ENCODE data around the gene WFS1. TPM values are rescaled to one million over a fixed set of nuclear protein-coding genes. Genes with fewer than 3 reads are reported as not detected.

Gene WFS1
- polyA plus RNA-seq, result 6.4 TPM

GRCh38 chr4:6269616-6270511 lies at the start of gene WFS1:
TSS of gene WFS1 (plus strand) at chr4:6269850. CDS start at chr4:6277456, 7,606 bp downstream.
- peak within 1 kb of the TSS; percentile 84 to 95 (median 91) for H3K4me3 Mint-ChIP-seq
- no peaks in the 10 kb centered on the region for H3K9me3 Mint-ChIP-seq
- peaks cover 13 to 21% (median 14%) of the 10 kb centered on the region in 3 donors for H3K4me1 Mint-ChIP-seq
- H3K27ac Mint-ChIP-seq, result peak within 1 kb of the TSS; percentile 31 to 71 (median 58)
- H3K36me3 Mint-ChIP-seq, result no peaks in the 10 kb centered on the region
- peaks cover 6% of the 10 kb centered on the region for H3K27me3 Mint-ChIP-seq

GRCh38 chr4:6221301-6221850 lies 48.3 kb upstream of the WFS1 start:
- H3K36me3 Mint-ChIP-seq, result no peaks in the 10 kb centered on the region
- peak overlapping the region in 1 of 3 donors; percentile 59 for H3K27ac Mint-ChIP-seq
- H3K4me3 Mint-ChIP-seq, result peak overlapping the region in 2 of 4 donors; percentile 20 to 53
- H3K27me3 Mint-ChIP-seq, result peaks cover 19% of the 10 kb centered on the region
- H3K4me1 Mint-ChIP-seq, result peaks cover 0 to 4% (median 4%) of the 10 kb centered on the region in 3 donors
- H3K9me3 Mint-ChIP-seq, result peaks cover 0 to 6% (median 5%) of the 10 kb centered on the region in 3 donors

- Mint-ChIP-seq H3K4me3 (no peak overlapping the region), H3K4me1 (peaks cover 0 to 4% (median 4%) of the 10 kb centered on the region in 3 donors), H3K36me3 (no peaks in the 10 kb centered on the region), H3K27ac (no peak overlapping the region), H3K27me3 (peaks cover 21% of the 10 kb centered on the region), H3K9me3 (peaks cover 0 to 2% (median 0%) of the 10 kb centered on the region in 3 donors)
Observed at GRCh38 chr4:6221851-6222760, 47.5 kb upstream of the WFS1 start.

GRCh38 chr4:6222761-6223292 lies 46.8 kb upstream of the WFS1 start:
- Mint-ChIP-seq H3K36me3 (no peaks in the 10 kb centered on the region), H3K9me3 (peaks cover 0 to 2% (median 0%) of the 10 kb centered on the region in 3 donors), H3K4me1 (peaks cover 0 to 4% (median 4%) of the 10 kb centered on the region in 3 donors), H3K27ac (no peak overlapping the region), H3K27me3 (peaks cover 21% of the 10 kb centered on the region), H3K4me3 (peak overlapping the region in 1 of 4 donors; percentile 41)

GRCh38 chr4:6224735-6225134 lies 44.9 kb upstream of the WFS1 start:
- Mint-ChIP-seq H3K4me1 (peaks cover 0 to 2% (median 0%) of the 10 kb centered on the region in 3 donors), H3K27me3 (peaks cover 21% of the 10 kb centered on the region), H3K27ac (no peak overlapping the region), H3K9me3 (peaks cover 0 to 2% (median 0%) of the 10 kb centered on the region in 3 donors), H3K4me3 (no peak overlapping the region), H3K36me3 (no peaks in the 10 kb centered on the region)

- Mint-ChIP-seq H3K36me3 (no peaks in the 10 kb centered on the region), H3K4me1 (peaks cover 0 to 2% (median 0%) of the 10 kb centered on the region in 3 donors), H3K27me3 (peaks cover 21% of the 10 kb centered on the region), H3K4me3 (no peak overlapping the region), H3K27ac (no peak overlapping the region), H3K9me3 (peaks cover 0 to 2% (median 0%) of the 10 kb centered on the region in 3 donors)
Observed at GRCh38 chr4:6225469-6225868, 44.2 kb upstream of the WFS1 start.

GRCh38 chr4:6226506-6226905 lies 43.1 kb upstream of the WFS1 start:
- Mint-ChIP-seq H3K27ac (no peak overlapping the region), H3K36me3 (no peaks in the 10 kb centered on the region), H3K27me3 (peaks cover 11% of the 10 kb centered on the region), H3K4me1 (peaks cover 0 to 2% (median 0%) of the 10 kb centered on the region in 3 donors), H3K9me3 (peaks cover 0 to 2% (median 0%) of the 10 kb centered on the region in 3 donors), H3K4me3 (no peak overlapping the region)

GRCh38 chr4:6227412-6228157 lies 42.1 kb upstream of the WFS1 start:
- no peak overlapping the region for H3K27ac Mint-ChIP-seq
- peaks cover 8% of the 10 kb centered on the region for H3K27me3 Mint-ChIP-seq
- peaks cover 0 to 2% (median 0%) of the 10 kb centered on the region in 3 donors for H3K4me1 Mint-ChIP-seq
- H3K36me3 Mint-ChIP-seq, result no peaks in the 10 kb centered on the region
- H3K9me3 Mint-ChIP-seq, result peaks cover 0 to under 1% (median 0%) of the 10 kb centered on the region in 3 donors
- H3K4me3 Mint-ChIP-seq, result no peak overlapping the region

GRCh38 chr4:6228158-6229067 lies 41.2 kb upstream of the WFS1 start:
- Mint-ChIP-seq H3K27ac (peak overlapping the region in 1 of 3 donors; percentile 76), H3K4me3 (no peak overlapping the region), H3K36me3 (no peaks in the 10 kb centered on the region), H3K4me1 (peaks cover 0 to 2% (median 0%) of the 10 kb centered on the region in 3 donors), H3K9me3 (no peaks in the 10 kb centered on the region), H3K27me3 (peaks cover 4% of the 10 kb centered on the region)

GRCh38 chr4:6229095-6229494 lies 40.6 kb upstream of the WFS1 start:
- no peak overlapping the region for H3K27ac Mint-ChIP-seq
- no peaks in the 10 kb centered on the region for H3K9me3 Mint-ChIP-seq
- H3K4me3 Mint-ChIP-seq, result no peak overlapping the region
- no peaks in the 10 kb centered on the region for H3K36me3 Mint-ChIP-seq
- H3K27me3 Mint-ChIP-seq, result peaks cover 2% of the 10 kb centered on the region
- peaks cover 0 to 2% (median 0%) of the 10 kb centered on the region in 3 donors for H3K4me1 Mint-ChIP-seq

- Mint-ChIP-seq H3K36me3 (no peaks in the 10 kb centered on the region), H3K9me3 (no peaks in the 10 kb centered on the region), H3K4me3 (no peak overlapping the region), H3K27me3 (peaks cover 2% of the 10 kb centered on the region), H3K4me1 (peaks cover 0 to 2% (median 0%) of the 10 kb centered on the region in 3 donors), H3K27ac (peak overlapping the region in 1 of 3 donors; percentile 13)
Observed at GRCh38 chr4:6229671-6230501, 39.8 kb upstream of the WFS1 start.

GRCh38 chr4:6230502-6230785 lies 39.2 kb upstream of the WFS1 start:
- Mint-ChIP-seq H3K36me3 (no peaks in the 10 kb centered on the region), H3K9me3 (no peaks in the 10 kb centered on the region), H3K27ac (no peak overlapping the region), H3K4me1 (peaks cover 0 to 2% (median 0%) of the 10 kb centered on the region in 3 donors), H3K27me3 (peaks cover 2% of the 10 kb centered on the region), H3K4me3 (peak overlapping the region in 1 of 4 donors; percentile 7)
